Activated CD8-positive, alpha-beta T cell treated with anti-CD3 and anti-CD28 coated beads for 36 hours (primary cell): ENCODE results near the gene NFIC. TPM values are rescaled to one million over a fixed set of nuclear protein-coding genes. Genes with fewer than 3 reads are reported as not detected.

Experiments used
- ATAC-seq: fragments of 200-7000 bp; cut with Tn5 transposase; one replicate; pipeline ENCODE4 v1.10.0; 2021; ENCODE audit warnings: mild to moderate bottlenecking, moderate library complexity
- CTCF ChIA-PET: fragments of 350-600 bp; sonication (Branson Sonifier 250); formaldehyde crosslinking; loops from one replicate; lab custom pipeline; 2021; ENCODE audit warnings: antibody characterized with exemption; lab: Charles Lee
- POLR2A ChIA-PET: fragments of 350-600 bp; sonication (Branson Sonifier 250); formaldehyde crosslinking; loops from one replicate; lab custom pipeline; 2021; ENCODE audit warnings: antibody characterized with exemption; lab: Charles Lee
- DNase-seq: peaks from one replicate; pipeline ENCODE4 v3.0.0-alpha.2; 2020
- H3K27ac Mint-ChIP-seq: one replicate; pipeline ENCODE4 v1.8.0; 2021; ENCODE audit warnings: mild to moderate bottlenecking, mixed read lengths
- H3K27me3 Mint-ChIP-seq: one replicate; pipeline ENCODE4 v1.8.0; 2021; ENCODE audit warnings: mixed read lengths
- H3K36me3 Mint-ChIP-seq: one replicate; pipeline ENCODE4 v1.8.0; 2021; ENCODE audit warnings: low read depth, mixed read lengths
- H3K4me1 Mint-ChIP-seq: one replicate; pipeline ENCODE4 v1.8.0; 2021; ENCODE audit warnings: low read depth, mixed read lengths
- H3K4me3 Mint-ChIP-seq: one replicate; pipeline ENCODE4 v1.8.0; 2021; ENCODE audit warnings: mild to moderate bottlenecking, moderate library complexity, mixed read lengths
- H3K9me3 Mint-ChIP-seq: one replicate; pipeline ENCODE4 v1.8.0; 2021; ENCODE audit warnings: mixed read lengths
- CTCF ChIP-seq: fragments of 200-600 bp; IDR thresholded peaks from one replicate; pipeline ENCODE4 v1.8.0; 2022; ENCODE audit warnings: antibody characterized with exemption, mild to moderate bottlenecking
- intact Hi-C: fragments of 100-400 bp; cut with micrococcal nuclease; formaldehyde crosslinking; loops from one replicate; pipeline ENCODE4 v1.10.0; 2022
- total RNA-seq, 2 experiments: library from RNA; stranded (reverse); gene quantifications; one replicate each; pipeline ENCODE4 v1.2.3, GENCODE V29; 2021

The NFIC gene
- total RNA-seq, 2 experiments from 2014 or later: 19.0 to 20.8 TPM

GRCh38 chr19:3503036-3503572 lies 136.7 kb downstream of the NFIC start:
- no peaks in the 10 kb centered on the region for H3K27me3 Mint-ChIP-seq
- H3K9me3 Mint-ChIP-seq: no peaks in the 10 kb centered on the region
- intact Hi-C loops: no loop called here
- peaks cover 12% of the 10 kb centered on the region for H3K36me3 Mint-ChIP-seq
- H3K4me1 Mint-ChIP-seq: peaks cover 28% of the 10 kb centered on the region
- no peak for ATAC-seq
- ChIA-PET POLR2A (no interaction called here), CTCF (interaction anchor here (8.9 kb wide), 1 partner anchor 17 kb away, joined by 54 read pairs; the partner anchor contains the start of gene SMIM44)
- no peak overlapping the region for H3K4me3 Mint-ChIP-seq
- no peak overlapping the region for H3K27ac Mint-ChIP-seq
- TF ChIP-seq CTCF: no peak
- DNase-seq: no peak

- Mint-ChIP-seq H3K4me3 (peak overlapping the region; percentile 88), H3K4me1 (peaks cover 37% of the 10 kb centered on the region), H3K36me3 (peaks cover 11% of the 10 kb centered on the region), H3K27ac (peak overlapping the region; percentile 93), H3K27me3 (no peaks in the 10 kb centered on the region), H3K9me3 (no peaks in the 10 kb centered on the region)
- no peak for ATAC-seq
- TF ChIP-seq CTCF: no peak
- ChIA-PET POLR2A (no interaction called here), CTCF (interaction anchor here (8.9 kb wide), 1 partner anchor 19 kb away, joined by 54 read pairs; the partner anchor contains the start of gene SMIM44)
- intact Hi-C loops: no loop called here
- no peak for DNase-seq
Measured at GRCh38 chr19:3504735-3505134, 138.4 kb downstream of the NFIC start.

GRCh38 chr19:3505598-3506383 lies 139.4 kb downstream of the NFIC start, which contains the start of gene FZR1:
Gene FZR1 (plus strand): TSS chr19:3506311. CDS start chr19:3522990, 16,679 bp downstream.
- DNase-seq: peak; percentile 99
- Mint-ChIP-seq H3K36me3 (peaks cover 14% of the 10 kb centered on the region), H3K27ac (peak within 1 kb of the TSS; percentile 93), H3K9me3 (no peaks in the 10 kb centered on the region), H3K4me1 (peaks cover 43% of the 10 kb centered on the region), H3K4me3 (peak within 1 kb of the TSS; percentile 88), H3K27me3 (no peaks in the 10 kb centered on the region)
- peak; percentile 94 for ATAC-seq
- ChIA-PET POLR2A (interaction anchor here (0.8 to 1.0 kb wide), 2 partner anchors 10 to 39 kb away, joined by 3 read pairs; no protein-coding TSS in a partner anchor), CTCF (no interaction called here)
- no peak for TF ChIP-seq CTCF
- intact Hi-C loops: no loop called here

- POLR2A ChIA-PET: interaction anchor here (0.8 to 1.0 kb wide), 2 partner anchors 9 to 38 kb away, joined by 3 read pairs; no protein-coding TSS in a partner anchor
- Mint-ChIP-seq H3K4me1 (peaks cover 44% of the 10 kb centered on the region), H3K27me3 (no peaks in the 10 kb centered on the region), H3K27ac (peak overlapping the region; percentile 85), H3K4me3 (peak overlapping the region; percentile 88), H3K9me3 (no peaks in the 10 kb centered on the region), H3K36me3 (peaks cover 14% of the 10 kb centered on the region)
- ATAC-seq: no peak
- TF ChIP-seq CTCF: no peak
- intact Hi-C loops: no loop called here
- CTCF ChIA-PET: no interaction called here
- DNase-seq: peak; percentile 49
Measured at GRCh38 chr19:3506384-3507340, 140.3 kb downstream of the NFIC start.
